NCI-H2227 (cell line): ENCODE measurements around the gene APPBP2.
"Not testable (repeated sequence)": the region's sequence is repeated elsewhere in the genome, so short reads cannot be mapped to it uniquely, and the experiment has no call there.

ENCODE experiments used
- DNase-seq: peaks from one replicate; lab custom pipeline; 2025; ENCODE audit not compliant: unreplicated experiment; lab: John Stamatoyannopoulos, UW

APPBP2 gene

GRCh38 chr17:60436676-60437075 lies 89.4 kb downstream of the APPBP2 start:
- no peak for DNase-seq

DNA sequence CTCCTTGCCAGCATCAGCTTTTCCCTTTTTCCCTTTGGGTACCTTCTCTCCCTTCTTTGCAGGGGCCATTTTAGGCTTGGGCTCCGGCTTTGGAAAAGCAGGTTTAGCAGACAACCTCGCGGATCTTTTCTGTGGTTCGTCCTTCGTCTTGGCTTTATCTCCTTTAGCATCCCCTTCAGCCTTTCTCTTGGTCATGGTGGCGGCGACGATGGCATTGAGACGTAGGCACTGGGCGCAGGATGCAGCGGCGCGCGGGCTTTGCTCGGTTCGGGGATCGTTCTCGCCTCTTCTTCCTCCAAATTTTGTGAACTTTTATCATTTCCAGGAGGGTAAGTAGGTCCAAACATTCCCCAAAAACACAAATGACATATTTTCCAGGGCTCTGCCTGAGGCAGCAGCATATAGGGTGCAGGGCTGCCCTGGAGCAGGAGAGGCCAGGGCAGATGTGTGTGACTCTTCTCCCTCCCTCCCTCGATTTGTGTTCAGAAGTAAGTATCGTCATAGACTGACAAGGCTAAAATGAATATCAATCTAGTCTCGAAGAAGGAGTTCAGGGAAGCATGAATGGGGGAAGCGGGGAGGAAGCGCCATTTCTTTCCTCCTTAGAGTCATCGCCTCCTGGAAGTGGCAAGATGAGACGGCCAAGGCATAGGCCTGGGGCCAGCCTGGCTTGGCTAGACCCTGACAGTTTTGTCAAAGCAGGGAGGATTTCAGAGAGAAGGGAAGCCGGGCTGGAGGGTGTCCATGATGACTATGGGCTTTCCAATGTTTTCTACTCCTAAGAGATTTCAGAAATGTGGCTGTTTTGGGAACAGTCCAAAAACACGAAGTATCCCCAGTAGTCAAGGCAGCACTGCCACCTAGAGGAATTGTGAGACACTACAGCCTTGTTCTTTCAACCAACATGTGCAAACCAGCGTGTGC lies 90.5 kb downstream of the APPBP2 start:
- peak; percentile 90 for DNase-seq

DNA sequence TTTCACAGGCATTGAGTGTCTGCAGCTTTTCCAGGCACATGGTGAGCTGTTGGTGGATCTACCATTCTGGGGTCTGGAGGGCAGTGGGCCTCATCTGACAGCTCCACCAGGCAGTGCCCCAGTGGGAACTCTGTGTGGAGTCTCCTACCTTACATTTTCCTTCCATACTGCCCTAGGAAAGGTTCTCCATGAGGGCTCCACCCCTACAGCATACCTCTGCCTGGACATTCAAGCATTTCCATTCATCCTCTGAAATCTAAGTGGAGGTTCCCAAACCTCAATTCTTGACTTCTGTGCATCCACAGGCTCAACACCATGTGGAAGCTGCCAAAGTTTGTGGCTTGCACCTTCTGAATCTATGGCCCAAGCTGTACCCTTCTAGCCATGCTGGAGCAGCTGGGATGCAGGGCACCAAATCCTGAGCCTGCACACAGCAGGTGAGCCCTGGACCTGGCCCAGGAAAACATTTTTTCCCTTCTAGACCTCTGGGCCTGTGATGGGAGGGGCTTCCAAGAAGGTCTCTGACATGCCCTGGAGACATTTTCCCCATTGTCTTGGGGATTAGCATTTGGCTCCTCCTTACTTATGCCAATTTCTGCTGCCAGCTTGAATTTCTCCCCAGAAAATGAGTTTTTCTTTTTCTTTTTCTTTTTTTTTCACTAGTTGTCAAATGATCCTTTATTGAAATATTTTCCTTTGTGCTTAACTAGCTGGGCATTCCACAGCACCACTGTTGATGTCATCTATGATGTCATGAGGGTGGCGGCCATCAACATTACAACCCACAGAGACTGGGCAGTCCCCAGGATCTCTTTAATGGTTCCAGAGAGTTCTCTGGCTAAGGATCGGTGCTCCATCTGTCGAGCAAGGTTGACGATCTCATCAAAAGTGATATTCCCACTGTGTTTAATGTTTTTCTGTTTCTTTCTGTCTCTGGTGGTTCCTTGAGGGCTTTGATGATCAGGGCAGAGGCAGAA lies 92.7 kb downstream of the APPBP2 start:
- DNase-seq, result not testable (repeated sequence)

GRCh38 chr17:60430561-60430960 lies 95.5 kb downstream of the APPBP2 start:
- DNase-seq, result not testable (repeated sequence)

DNA sequence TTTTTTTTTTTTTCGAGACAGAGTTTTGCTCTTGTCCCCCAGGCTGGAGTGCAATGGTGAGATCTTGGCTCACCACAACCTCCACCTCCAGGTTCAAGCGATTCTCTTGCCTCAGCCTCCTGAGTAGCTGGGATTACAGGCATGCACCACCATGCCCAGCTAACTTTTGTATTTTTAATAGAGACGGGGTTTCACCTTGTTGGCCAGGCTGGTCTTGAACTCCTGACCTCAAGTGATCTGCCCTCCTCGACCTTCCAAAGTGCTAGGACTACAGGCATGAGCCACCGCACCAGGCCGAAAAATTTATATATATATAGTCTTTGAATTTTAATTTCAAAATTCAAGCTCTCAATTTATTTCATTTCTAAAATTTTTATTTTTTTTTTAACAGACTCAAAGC lies 97.6 kb downstream of the APPBP2 start:
- DNase-seq, result not testable (repeated sequence)

GRCh38 chr17:60426596-60426995 lies 99.4 kb downstream of the APPBP2 start:
- DNase-seq, result no peak

GRCh38 chr17:60425626-60426025 lies 100.4 kb downstream of the APPBP2 start:
- DNase-seq, result no peak

- DNase-seq, result no peak
Measured at GRCh38 chr17:60423865-60424264, 102.2 kb downstream of the APPBP2 start.

DNA sequence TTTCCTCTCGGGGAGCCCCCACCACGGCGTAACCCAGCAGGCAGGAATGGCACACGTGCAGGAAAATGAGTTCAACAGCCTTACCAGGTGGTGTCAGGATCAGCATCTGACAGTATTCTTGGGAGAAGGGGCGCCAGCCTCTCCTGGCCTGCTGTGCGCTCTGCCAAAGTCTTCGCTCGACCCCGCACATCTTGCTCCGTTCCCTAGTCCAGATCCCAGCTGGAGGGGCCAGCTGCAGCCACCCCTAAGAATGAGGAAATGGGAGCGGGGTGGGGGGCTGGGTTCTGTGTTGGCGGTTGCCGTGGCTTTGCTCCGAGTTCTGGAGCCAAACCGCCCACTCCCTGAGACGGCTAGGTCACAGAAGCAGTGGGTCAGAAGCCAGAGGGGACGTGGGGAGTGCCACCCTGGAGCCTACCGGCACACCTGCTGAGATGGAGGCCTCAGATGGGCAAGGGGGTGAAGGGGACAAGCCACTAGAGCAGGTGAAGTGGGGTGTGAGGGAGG lies 103.8 kb downstream of the APPBP2 start, which contains the start of gene CHCT1:
Gene CHCT1, plus strand, starts transcription at position 328 of the 504 bp plus-strand sequence. Its CDS starts 104 bp downstream, at position 432.
- DNase-seq, result no peak

DNA sequence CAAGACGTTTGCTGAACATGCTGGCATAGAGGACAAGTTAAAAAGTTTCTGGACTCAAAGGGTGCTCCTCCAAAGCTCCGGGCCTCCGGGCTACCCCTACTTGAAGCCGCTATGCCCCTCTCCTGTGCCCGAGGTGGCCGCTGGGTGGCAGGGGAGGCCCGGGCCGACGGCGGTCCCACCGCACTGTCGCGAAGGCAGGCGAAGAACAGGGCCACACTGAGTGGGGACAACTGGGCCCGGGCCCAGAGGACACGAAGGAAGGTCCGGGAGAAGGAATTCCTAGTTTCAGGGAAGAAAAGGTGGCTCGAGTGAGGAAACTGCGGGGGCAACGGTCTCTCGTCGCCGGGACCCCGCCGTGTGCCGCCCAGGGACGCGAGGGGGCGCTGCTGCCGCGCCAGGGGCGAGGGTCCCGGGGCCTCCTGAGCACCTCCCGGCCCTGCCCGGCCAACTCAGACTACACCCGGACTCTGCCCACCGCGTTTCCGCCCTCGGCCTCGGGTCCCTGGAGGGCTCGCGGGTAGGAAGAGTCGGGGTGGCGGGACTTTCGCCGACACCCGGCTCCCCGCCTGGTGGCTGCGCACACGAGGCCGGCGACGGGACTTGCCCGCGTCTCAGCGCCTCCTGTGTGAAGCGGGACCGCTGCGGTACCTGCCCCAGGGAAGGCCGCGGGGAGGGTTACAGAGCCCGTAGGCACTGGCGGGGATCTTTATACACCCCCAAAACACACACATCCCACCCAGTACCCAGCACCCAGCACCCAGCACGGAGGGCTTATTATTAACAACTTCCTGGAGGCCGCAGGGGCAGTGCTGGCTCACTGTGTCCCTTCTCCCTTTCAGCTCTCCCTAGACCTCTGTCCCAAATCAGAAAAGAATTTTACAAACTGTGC lies 104.5 kb downstream of the APPBP2 start:
- peak; percentile 43 for DNase-seq

DNA sequence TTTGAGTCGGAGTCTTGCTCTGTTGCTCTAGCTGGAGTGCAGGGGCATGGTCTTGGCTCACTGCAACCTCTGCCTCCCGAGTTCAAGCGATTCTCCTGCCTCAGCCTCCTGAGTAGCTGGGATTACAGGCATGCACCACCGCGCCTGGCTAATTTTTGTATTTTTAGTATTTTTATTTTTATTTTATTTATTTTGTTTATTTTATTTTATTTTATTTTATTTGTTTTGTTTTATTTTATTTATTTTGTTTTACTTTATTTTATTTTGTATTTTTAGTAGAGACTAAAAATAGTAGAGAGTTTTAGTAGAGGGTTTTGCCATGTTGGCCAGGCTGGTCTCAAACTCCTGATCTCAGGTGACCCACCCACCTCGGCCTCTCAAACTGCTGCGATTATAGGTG lies 106.2 kb downstream of the APPBP2 start:
- DNase-seq, result not testable (repeated sequence)

DNA sequence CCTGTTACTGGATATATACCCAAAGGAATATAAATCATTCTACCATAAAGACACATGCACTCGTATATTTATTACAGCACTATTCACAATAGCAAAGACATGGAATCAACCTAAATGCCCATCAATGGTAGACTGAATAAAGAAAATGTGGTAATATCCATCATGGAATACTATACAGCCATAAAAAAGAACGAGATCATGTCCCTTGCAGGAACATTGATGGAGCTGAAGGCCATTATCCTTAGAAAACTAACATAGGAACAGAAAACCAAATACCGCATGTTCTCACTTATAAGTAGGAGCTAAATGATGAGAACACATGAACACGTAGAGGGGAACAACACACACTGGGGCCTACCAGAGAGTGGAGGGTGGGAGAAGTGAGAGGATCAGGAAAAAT lies 107.0 kb downstream of the APPBP2 start:
- not testable (repeated sequence) for DNase-seq

GRCh38 chr17:60416368-60416925 lies 109.6 kb downstream of the APPBP2 start:
- no peak for DNase-seq

DNA sequence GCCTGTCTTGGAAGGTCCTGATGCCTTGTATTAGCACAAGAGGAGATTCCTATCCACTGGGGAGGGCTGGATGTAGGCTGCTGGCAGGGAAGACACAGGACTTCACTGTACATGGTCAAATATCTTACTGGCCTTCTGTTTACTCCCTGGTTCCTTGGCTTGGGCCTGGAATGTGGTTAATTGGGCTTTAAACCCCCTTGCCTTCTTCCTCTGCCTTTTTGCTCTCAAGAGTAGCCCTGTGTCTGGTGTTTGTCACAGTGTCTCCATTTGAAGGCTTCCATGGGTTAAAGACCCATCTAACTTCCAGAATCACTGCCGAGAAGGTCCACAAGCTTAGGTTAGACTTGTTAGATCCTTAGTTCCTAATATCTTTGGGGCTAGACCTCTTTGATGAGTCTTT lies 110.9 kb downstream of the APPBP2 start:
- no peak for DNase-seq

DNA sequence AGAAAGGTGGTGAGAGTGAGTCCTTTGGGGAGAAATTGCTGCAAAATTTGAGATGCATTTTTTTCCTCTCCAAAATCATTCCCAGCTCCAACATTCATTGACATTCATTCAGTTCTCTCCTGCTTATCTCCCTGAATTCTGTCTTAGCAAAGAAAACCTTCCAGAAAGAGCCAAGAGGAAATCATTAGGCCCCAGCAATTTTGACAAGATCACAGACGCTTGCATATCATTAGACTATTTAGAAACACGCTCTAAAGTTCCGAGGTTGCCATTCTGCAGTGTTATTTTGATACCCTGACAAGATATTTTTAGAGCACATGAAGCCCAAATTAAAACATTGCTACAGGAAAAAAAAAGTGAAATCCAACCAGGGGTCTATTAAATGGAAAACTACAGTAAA lies 113.3 kb downstream of the APPBP2 start:
- DNase-seq, result no peak

GRCh38 chr17:60410001-60410400 lies 116.0 kb downstream of the APPBP2 start:
- DNase-seq, result no peak

DNA sequence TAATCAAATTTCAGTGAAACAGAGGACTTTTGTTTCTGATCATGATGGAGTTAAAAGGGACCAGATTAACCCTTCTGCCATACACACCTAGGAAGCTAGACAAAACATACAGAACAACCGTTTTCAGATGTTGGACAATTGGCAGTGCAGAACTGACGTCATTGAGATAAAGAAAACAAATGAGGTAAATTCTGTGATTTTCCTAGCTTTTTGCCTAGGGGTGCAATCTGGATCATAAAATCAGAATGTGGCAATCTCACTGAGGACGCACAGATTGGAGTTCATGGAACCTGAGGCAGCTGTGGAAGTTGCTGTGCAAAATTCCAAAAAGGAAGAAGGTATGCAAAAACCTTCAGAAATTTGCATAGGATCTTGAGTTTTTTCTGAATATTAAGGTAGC lies 119.2 kb downstream of the APPBP2 start:
- DNase-seq, result no peak

GRCh38 chr17:60403962-60404361 lies 122.1 kb downstream of the APPBP2 start:
- no peak for DNase-seq

DNA sequence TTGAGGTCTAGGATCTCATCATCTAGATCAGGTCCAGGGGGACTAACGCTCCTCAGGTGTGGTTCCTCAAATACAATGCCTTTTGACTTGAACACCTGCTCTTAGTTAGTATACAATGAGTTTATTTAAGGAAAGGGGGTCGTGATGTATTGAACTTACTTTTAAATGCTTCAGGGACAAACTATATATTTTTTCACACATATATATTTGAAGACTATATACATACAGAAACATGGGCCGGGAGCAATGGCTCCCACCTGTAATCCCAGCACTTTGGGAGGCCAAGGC lies 122.6 kb downstream of the APPBP2 start:
- DNase-seq, result no peak

DNA sequence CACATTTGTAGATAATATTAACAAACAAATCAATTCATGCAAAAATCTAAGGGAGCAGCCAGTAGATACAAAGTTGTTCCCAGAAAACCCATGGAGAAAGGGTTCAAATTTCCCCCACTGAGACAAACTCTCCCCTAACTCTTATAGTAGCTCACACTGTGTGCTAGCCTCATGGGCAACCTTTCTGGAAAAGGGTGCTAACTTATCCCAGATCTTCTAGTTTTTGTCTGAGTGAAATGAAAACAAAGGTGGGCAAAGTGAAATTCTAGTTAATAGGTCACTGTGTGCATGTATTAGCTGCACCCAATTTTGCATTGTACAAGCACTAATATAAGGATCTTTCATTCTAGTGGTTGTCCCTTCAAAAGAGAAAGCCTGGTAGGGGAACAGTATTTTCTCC lies 124.2 kb downstream of the APPBP2 start:
- no peak for DNase-seq
